Spleen (tissue), 7 donors: Measurements from ENCODE around the gene CERS1.

ENCODE experiments used
- POLR2A ChIP-seq, 3 donors: fragments of 450-650 bp; IDR thresholded peaks; one replicate each; pipeline ENCODE4 v1.5.1; 2017; ENCODE audit warnings: antibody characterized with exemption in 3 of 3, mild to moderate bottlenecking in 1 of 3
- POLR2AphosphoS5 ChIP-seq, 3 donors: sonication (generic); formaldehyde crosslinking; IDR thresholded peaks; one replicate each; pipeline ENCODE4 v1.5.1; 2017; ENCODE audit warnings: antibody characterized with exemption in 3 of 3
- TF ChIP-seq, protein P1 (sequence below), 11 experiments: fragments of 200-600 bp in 7 of 11; fragments of 450-650 bp in 4 of 11; sonication (generic) in 4 of 11; IDR thresholded peaks in 8 of 11; conservative IDR thresholded peaks in 3 of 11; 1 replicate in 7 of 11; 2 replicates in 4 of 11; pipeline versions ENCODE4 v1.4.0 to v1.8.0; 2016 to 2021; ENCODE audit warnings: antibody characterized with exemption in 11 of 11, inconsistent platforms in 4 of 11, mild to moderate bottlenecking in 1 of 11
- donor health status: DM: no; HTN: no; CAD: no; lungs with moderate emphysema.
- donor health status: DM: no; HTN: no; CAD: no.
- donor health status: DM: no; HTN: no; CAD: no.

- TF ChIP-seq, protein P1, sequence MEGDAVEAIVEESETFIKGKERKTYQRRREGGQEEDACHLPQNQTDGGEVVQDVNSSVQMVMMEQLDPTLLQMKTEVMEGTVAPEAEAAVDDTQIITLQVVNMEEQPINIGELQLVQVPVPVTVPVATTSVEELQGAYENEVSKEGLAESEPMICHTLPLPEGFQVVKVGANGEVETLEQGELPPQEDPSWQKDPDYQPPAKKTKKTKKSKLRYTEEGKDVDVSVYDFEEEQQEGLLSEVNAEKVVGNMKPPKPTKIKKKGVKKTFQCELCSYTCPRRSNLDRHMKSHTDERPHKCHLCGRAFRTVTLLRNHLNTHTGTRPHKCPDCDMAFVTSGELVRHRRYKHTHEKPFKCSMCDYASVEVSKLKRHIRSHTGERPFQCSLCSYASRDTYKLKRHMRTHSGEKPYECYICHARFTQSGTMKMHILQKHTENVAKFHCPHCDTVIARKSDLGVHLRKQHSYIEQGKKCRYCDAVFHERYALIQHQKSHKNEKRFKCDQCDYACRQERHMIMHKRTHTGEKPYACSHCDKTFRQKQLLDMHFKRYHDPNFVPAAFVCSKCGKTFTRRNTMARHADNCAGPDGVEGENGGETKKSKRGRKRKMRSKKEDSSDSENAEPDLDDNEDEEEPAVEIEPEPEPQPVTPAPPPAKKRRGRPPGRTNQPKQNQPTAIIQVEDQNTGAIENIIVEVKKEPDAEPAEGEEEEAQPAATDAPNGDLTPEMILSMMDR (IDR thresholded peaks at IDR 0.05 in 8 of 11, conservative IDR thresholded peaks at IDR 0.05 in 3 of 11), result no peak
- TF ChIP-seq POLR2AphosphoS5 (IDR thresholded peaks at IDR 0.05), result peak; percentile 30 to 54 (median 34)
- TF ChIP-seq POLR2A (IDR thresholded peaks at IDR 0.05), result no peak
Observed at GRCh38 chr19:18859676-18860301, 36.2 kb downstream of the CERS1 start.
